HG02885 (cell line): ENCODE data around the gene CACNB2.

ENCODE experiments used
- ATAC-seq: cut with Tn5 transposase; IDR thresholded peaks from one replicate; pipeline ENCODE4 v1.9.1; 2021; ENCODE audit warnings: mild to moderate bottlenecking; ENCODE audit not compliant: unreplicated experiment, poor library complexity

The CACNB2 gene

DNA sequence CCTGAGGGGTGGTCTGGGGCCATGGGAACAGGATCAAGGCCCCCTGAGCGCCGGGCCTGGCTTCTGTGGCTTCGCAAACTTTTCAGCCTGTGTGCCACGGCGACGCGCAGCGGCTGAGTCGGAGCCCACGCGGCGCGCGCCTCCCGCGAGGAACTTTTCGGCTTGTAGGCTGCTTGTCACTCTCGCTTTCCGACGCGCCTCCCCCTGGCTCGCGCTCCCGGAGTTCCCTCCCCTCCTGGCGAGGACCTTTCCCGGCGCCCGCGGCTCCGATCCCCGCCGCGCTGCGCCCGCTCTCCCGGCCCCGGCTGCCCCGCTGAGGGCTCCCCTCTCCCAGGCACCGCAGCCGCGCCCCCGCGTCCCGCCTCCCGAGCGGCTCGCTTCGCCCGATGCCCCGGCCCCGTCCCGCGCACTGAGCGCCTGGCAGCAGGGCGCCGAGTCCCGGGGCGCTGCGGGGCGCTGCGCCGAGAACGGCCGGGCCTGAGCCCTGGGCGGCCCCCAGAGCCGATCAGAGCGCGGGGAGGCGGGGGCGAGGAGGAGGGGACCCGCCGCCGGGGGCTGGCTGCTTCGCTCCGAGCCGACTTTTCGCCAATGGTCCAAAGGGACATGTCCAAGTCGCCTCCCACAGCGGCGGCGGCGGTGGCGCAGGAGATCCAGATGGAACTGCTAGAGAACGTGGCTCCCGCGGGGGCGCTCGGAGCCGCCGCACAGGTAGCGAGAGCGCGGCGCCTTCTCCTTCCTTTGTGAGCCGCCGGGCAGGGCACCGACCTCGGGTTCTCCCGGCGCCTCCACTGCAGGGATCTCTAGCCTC lies at the start of gene CACNB2:
Gene CACNB2, plus strand, starts transcription at position 276 of the 808 bp plus-strand sequence.
- no peak for ATAC-seq

GRCh38 chr10:18094332-18094731 lies 45.9 kb upstream of the CACNB2 start:
- ATAC-seq, result no peak

DNA sequence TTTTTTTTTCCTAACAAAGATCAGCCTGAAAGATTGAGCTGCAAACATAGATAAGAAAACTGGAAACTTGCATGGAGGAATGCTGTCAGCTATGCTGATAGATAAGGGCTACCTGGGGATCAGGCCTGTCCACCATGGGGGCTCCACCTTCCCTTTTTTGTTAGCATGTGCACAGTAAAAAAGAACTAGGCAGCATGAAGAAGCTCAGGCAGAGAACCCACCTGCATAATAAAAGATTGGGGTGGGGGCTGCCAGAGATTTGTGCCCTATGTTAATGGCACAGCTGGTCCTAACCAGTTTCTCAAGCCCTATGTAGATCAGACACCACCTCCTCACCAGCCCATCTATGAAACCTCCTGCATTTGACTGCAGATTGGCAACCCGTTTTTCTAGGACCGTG lies 45.4 kb upstream of the CACNB2 start:
- no peak for ATAC-seq

DNA sequence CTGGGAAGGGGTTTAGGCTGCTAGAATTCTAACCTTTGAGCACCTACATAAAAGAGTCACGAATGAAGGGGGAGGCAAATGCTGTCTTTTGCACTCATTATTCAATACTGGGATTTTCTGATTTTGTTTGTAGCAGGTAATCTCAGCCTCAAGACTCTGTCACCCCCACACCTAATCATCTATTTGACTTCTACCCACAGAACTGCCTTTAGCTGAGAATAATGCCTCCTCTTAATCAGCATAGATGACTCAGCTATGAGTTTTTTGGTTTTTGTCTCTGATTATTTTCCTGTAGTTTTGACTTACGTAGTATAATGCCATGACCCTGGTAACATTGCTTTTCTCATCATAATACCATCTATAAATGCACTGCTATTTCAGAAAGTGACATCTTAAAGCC lies 42.7 kb upstream of the CACNB2 start:
- ATAC-seq, result no peak

DNA sequence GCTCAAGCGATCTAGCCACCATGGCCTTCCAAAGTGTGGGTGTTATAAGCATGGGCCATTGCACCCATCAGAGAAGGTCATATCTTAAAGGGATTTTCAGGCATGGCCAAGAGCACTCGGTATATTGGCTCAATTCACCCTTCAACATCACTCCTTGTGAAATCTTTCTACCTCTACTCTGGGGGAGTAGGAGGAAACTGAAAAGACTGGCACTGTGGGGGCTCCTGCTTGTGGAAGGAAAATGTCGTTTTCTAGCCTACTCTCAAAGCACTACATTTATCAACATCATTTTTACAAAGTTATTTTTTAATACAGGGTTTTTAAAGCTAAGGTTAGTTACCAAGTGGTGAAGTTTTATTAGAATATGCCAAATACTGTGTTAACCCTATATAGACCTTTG lies 42.0 kb upstream of the CACNB2 start:
- no peak for ATAC-seq

DNA sequence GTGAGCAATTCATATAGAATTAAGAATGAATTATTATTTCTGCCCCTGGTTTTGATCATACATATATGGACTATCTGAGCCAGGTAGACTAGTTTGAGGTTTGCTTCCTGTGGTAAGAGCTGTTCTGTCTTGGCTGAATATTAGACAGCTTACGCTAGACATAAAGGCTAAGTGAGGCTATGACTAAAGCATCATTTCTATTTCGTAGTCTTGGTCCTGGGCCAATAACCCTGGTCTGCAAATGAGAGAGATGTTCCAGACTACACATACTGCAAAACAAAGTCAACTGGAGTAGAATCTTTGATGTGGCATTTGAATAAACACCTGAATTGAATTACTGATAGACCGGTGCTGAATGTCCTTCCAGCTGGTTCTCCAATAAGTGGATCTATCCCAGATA lies 40.8 kb upstream of the CACNB2 start:
- no peak for ATAC-seq

DNA sequence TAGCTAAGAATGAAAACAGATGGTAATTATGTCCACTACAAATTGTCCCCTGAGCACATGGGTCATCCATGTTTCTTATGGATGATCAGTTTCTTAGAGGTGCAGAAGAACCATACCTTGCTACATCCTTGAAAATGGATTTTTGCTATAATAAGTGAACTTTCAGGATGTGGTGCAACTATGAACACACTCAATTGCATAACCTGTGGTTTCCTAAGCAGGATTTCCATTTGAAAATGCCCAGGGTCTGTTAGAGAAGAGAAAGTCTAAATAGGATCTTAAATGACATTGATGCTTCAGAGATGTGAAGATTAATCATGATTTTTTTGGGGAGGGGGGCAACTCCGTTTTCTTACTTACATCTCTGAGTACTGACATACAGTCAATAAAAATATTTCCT lies 39.6 kb upstream of the CACNB2 start:
- ATAC-seq, result no peak

DNA sequence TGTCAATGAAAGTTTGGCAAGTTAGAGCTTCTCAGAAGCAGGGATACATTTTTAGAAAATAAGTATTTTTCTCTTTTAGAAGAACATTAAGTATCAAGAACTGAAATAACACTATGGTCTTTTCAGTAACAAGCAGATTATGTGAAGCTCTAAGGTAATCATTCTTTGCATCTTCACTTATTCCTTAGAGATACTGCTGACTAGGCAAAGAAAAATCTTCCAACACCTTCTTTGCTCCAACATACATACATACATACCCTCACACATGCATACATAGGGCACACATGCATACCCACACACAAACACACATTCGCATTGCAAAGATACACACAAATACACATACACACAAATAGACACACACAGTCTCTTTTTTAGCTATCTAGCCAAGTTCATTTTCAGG lies 37.8 kb upstream of the CACNB2 start:
- no peak for ATAC-seq

- peak; percentile 50 for ATAC-seq
Measured at GRCh38 chr10:18104223-18104872, 35.9 kb upstream of the CACNB2 start.

GRCh38 chr10:18109341-18109870 lies 30.8 kb upstream of the CACNB2 start:
- ATAC-seq, result no peak

DNA sequence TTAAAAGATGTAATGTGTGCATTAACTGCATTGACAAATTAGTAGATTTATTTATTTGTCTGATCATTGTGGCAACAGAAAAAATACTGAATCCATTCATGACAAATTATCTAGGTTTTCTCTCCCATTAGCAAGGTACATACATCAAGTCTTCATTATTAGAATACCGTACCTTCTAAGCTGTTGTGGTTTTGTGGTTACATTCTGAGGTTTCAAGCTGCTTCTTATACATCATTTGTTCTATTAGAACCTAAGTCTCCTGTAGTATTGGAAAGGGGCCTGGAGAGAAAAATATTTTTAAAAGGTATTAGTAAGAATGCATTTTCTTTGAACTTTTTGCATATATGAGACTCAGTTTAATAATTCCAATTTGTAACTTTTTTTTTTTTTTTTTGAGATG lies 26.3 kb upstream of the CACNB2 start:
- ATAC-seq, result no peak

DNA sequence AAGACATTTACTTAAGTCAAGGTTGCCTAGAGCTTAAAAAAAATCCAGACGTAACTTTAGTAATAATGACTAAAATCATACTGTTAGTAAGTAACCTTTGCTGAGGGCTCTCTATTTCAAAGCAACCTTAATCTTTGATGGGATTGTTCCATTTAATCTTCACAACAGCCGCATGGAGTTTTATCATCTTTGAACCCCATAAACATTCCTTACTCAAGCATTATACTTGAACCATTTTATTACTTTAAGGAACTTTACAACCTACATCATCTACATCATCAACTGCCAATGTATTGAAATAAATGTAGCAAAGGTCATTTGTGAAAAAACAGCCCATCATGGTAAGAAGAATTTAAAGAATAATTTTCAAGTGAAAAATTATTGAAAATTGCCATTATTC lies 22.9 kb upstream of the CACNB2 start:
- ATAC-seq, result no peak

GRCh38 chr10:18122753-18123152 lies 17.5 kb upstream of the CACNB2 start:
- no peak for ATAC-seq

DNA sequence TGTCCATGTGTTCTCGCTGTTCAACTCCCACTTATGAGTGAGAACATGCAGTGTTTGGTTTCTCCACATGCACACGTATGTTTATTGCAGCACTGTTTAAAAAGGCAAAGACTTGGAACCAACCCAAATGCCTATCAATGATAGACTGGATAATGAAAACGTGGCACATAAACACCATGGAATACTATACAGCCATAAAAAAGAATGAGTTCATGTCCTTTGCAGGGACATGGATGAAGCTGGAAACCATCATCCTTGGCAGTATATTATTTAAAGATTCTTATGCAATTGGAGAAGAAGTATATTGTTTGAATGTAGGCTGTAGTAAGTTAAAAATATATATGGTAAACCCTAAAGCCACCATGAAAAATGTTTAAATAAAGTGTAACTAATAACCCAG lies 7.2 kb upstream of the CACNB2 start:
- ATAC-seq, result no peak

DNA sequence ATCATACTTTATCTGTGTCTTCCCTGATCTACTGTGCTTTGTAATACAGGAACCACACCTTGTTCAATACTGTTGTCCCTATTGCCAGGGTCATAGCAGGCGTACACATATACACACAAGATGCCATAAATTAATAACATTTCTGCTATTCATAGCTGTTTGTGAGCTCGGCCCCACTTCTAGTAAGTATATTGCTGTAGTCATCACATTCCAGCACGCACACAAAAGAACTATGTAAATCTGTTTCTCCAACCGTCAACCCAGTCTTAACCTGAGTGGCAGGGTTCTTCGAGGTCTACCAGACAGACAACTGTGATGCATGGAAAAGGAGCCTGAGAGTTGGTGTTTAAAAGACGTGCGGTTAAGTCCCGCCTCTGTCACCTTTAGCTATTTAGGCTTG lies 5.7 kb upstream of the CACNB2 start:
- ATAC-seq, result no peak

- no peak for ATAC-seq
Measured at GRCh38 chr10:18134921-18135320, 5.3 kb upstream of the CACNB2 start.

GRCh38 chr10:18136073-18136791 lies 4.0 kb upstream of the CACNB2 start:
- no peak for ATAC-seq

GRCh38 chr10:18137111-18137510 lies 3.1 kb upstream of the CACNB2 start:
- no peak for ATAC-seq

GRCh38 chr10:18140957-18141845 lies 977 bp downstream of the CACNB2 start:
- ATAC-seq, result no peak

DNA sequence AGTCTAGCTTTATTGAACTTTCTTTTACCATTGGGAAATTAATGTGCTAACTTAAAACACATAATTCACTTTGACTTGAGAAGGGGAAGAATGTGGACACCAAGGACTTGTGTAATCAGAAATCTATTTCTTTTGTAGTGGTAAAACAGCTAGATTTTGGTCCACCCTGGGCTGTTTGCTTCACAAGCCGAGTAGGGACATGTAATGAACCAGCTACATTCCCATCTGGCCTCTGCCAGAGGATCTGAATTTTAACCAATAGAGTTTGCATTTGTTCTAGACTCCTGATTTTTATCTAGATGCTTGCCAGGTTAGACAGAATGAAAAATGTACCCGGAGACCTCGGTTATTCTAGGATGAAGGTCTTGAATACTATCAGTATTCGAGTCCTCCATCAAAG lies 1.9 kb downstream of the CACNB2 start:
- no peak for ATAC-seq
